Measurements from ENCODE around the gene SSRP1.

DNA sequence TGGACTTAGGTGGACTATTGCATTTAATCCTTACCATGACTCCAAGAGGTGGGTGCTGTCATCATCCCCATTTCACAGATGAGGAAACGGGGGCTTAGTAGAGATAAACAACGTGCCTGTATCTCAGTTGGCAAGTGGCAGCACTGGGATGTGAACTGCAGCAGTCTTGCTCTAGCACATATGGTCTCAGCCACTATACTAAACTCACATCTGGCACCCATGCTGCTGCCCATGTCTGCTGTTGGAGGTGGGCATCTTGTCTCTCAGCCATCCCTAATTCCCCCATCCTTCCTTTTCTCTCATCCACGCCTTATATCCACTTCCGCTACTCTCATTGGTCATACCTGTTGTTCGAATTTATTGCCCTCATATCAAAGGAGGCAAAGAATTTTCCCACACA is 41.4 kb upstream of the SSRP1 start:
- TF ChIP-seq, protein P1, sequence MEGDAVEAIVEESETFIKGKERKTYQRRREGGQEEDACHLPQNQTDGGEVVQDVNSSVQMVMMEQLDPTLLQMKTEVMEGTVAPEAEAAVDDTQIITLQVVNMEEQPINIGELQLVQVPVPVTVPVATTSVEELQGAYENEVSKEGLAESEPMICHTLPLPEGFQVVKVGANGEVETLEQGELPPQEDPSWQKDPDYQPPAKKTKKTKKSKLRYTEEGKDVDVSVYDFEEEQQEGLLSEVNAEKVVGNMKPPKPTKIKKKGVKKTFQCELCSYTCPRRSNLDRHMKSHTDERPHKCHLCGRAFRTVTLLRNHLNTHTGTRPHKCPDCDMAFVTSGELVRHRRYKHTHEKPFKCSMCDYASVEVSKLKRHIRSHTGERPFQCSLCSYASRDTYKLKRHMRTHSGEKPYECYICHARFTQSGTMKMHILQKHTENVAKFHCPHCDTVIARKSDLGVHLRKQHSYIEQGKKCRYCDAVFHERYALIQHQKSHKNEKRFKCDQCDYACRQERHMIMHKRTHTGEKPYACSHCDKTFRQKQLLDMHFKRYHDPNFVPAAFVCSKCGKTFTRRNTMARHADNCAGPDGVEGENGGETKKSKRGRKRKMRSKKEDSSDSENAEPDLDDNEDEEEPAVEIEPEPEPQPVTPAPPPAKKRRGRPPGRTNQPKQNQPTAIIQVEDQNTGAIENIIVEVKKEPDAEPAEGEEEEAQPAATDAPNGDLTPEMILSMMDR (IDR thresholded peaks at IDR 0.05): no peak
- no peak for TF ChIP-seq ZFX (IDR thresholded peaks at IDR 0.05; ENCODE audit: borderline replicate concordance)

All from 22Rv1 (cell line).